GM12878 (cell line): ENCODE measurements around the gene RAB6B. TPM values are rescaled to one million over a fixed set of nuclear protein-coding genes. Genes with fewer than 3 reads are reported as not detected.

Source experiments
- ATAC-seq: fragments of 200-7000 bp; cut with Tn5 transposase; 3 replicates; pipeline ENCODE4 v1.9.1; 2020; ENCODE audit warnings: mild to moderate bottlenecking, moderate library complexity
- BruUV-seq: library from RNA; stranded (reverse); fragments of 400-500 nt; replicated peaks from 2 replicates; lab custom pipeline; 2021; lab: Mats Ljungman, UMichigan
- CTCF ChIA-PET: fragments of 300-600 bp; sonication (Branson Sonifier 250); formaldehyde crosslinking; extraction: SDS; loops from one replicate; lab custom pipeline; 2021; ENCODE audit warnings: inconsistent platforms; lab: Yijun Ruan, JAX
- POLR2A ChIA-PET: fragments of 350-600 bp; formaldehyde crosslinking; extraction: SDS; loops from one replicate; lab custom pipeline; 2021; ENCODE audit warnings: inconsistent platforms; lab: Charles Lee
- RAD21 ChIA-PET: fragments of 300-600 bp; sonication (Branson Sonifier 250); formaldehyde crosslinking; loops from one replicate; lab custom pipeline; 2023; ENCODE audit warnings: antibody characterized with exemption; ENCODE audit not compliant: unreplicated experiment; lab: Charles Lee
- SMC1A ChIA-PET: fragments of 300-600 bp; sonication (Branson Sonifier 250); formaldehyde crosslinking; loops from one replicate; lab custom pipeline; 2023; ENCODE audit not compliant: unreplicated experiment, uncharacterized antibody; lab: Charles Lee
- DNase-seq: peaks from one replicate; pipeline ENCODE4 v3.0.0-alpha.2; 2011; ENCODE audit warnings: low read depth, low spot score
- FAIRE-seq: peaks from 3 replicates; lab custom pipeline; 2011; peaks lifted over from hg19 to GRCh38; lab: Jason Lieb, UNC
- H2AFZ ChIP-seq: 2 replicates; pipeline ENCODE4 v1.6.0; 2011; ENCODE audit warnings: low read depth, low read length, control low read depth; ENCODE audit not compliant: control insufficient read depth
- H3K27ac ChIP-seq: 2 replicates; pipeline ENCODE4 v1.5.1; 2011; ENCODE audit warnings: control low read depth; ENCODE audit not compliant: control insufficient read depth, insufficient read depth
- H3K27me3 ChIP-seq, 2 experiments: replicated peaks in 1 of 2; 2 replicates each; pipeline versions ENCODE4 v1.6.0 to v1.6.1; 2011; ENCODE audit warnings: low read length in 1 of 2; ENCODE audit not compliant: control insufficient read depth in 2 of 2, insufficient read depth in 2 of 2
- H3K36me3 ChIP-seq, 2 experiments: 2 replicates each; pipeline ENCODE4 v1.5.1; 2011; ENCODE audit warnings: low read length in 1 of 2; ENCODE audit not compliant: control insufficient read depth in 2 of 2, insufficient read depth in 2 of 2
- H3K4me1 ChIP-seq: 2 replicates; pipeline ENCODE4 v1.6.1; 2011; ENCODE audit warnings: mild to moderate bottlenecking, low read length, moderate library complexity, mixed read lengths; ENCODE audit not compliant: control insufficient read depth, insufficient read depth
- H3K4me2 ChIP-seq: 2 replicates; pipeline ENCODE4 v1.6.0; 2011; ENCODE audit warnings: control low read depth; ENCODE audit not compliant: control insufficient read depth, insufficient read depth
- H3K4me3 ChIP-seq: fragments of 200-600 bp; sonication (generic); 2 replicates; pipeline ENCODE4 v1.5.1; 2016
- H3K79me2 ChIP-seq: 2 replicates; pipeline ENCODE4 v1.6.0; 2011; ENCODE audit warnings: low read length; ENCODE audit not compliant: control insufficient read depth, insufficient read depth
- H3K9ac ChIP-seq: 2 replicates; pipeline ENCODE4 v1.8.0; 2011; ENCODE audit warnings: low read length, control low read depth, mixed read lengths; ENCODE audit not compliant: control insufficient read depth, insufficient read depth
- H3K9me3 ChIP-seq: replicated peaks from 3 replicates; pipeline ENCODE4 v1.5.1; 2011; ENCODE audit warnings: mild to moderate bottlenecking, low read length; ENCODE audit not compliant: control insufficient read depth, insufficient read depth
- H4K20me1 ChIP-seq: 2 replicates; pipeline ENCODE4 v1.6.0; 2011; ENCODE audit not compliant: control insufficient read depth, insufficient read depth
- CEBPB ChIP-seq, 2 experiments: fragments of 150-350 bp in 1 of 2; IDR thresholded peaks; 2 replicates each; pipeline ENCODE4 v1.6.1; 2012 to 2014; ENCODE audit warnings: low read depth in 2 of 2, low read length in 2 of 2, borderline replicate concordance in 1 of 2, inconsistent platforms in 1 of 2
- E2F4 ChIP-seq: IDR thresholded peaks from 2 replicates; pipeline ENCODE4 v1.6.1; 2012; ENCODE audit warnings: low read depth, low read length, improper control_type of control experiment
- ESRRA ChIP-seq: IDR thresholded peaks from 2 replicates; pipeline ENCODE4 v1.6.1; 2012; ENCODE audit warnings: mild to moderate bottlenecking, low read length, improper control_type of control experiment
- FOS ChIP-seq: IDR thresholded peaks from 3 replicates; pipeline ENCODE4 v1.6.1; 2011; ENCODE audit warnings: borderline replicate concordance; ENCODE audit not compliant: insufficient read length; ENCODE audit errors: extremely low read depth
- HSF1 ChIP-seq: fragments of 150-350 bp; IDR thresholded peaks from 2 replicates; pipeline ENCODE4 v1.6.1; 2014; ENCODE audit warnings: mild to moderate bottlenecking, low read depth, low read length
- IKZF1 ChIP-seq: fragments of 450-650 bp; conservative IDR thresholded peaks from 2 replicates; pipeline ENCODE4 v1.6.1; 2017; ENCODE audit warnings: antibody characterized with exemption, mild to moderate bottlenecking
- MYC ChIP-seq: IDR thresholded peaks from 2 replicates; pipeline ENCODE4 v1.6.1; 2011; ENCODE audit warnings: mild to moderate bottlenecking, low read length, moderate library complexity, inconsistent platforms; ENCODE audit not compliant: insufficient read depth, insufficient replicate concordance, insufficient read length, severe bottlenecking
- POU2F2 ChIP-seq: IDR thresholded peaks from 3 replicates; pipeline ENCODE4 v1.6.1; 2011; ENCODE audit warnings: low read depth, mild to moderate bottlenecking, low read length, borderline replicate concordance
- RB1 ChIP-seq: fragments of 450-650 bp; formaldehyde crosslinking; IDR thresholded peaks from 2 replicates; pipeline ENCODE4 v1.6.1; 2017; ENCODE audit warnings: mild to moderate bottlenecking, borderline replicate concordance
- REST ChIP-seq: IDR thresholded peaks from 2 replicates; pipeline ENCODE4 v1.6.1; 2012; ENCODE audit warnings: mild to moderate bottlenecking, low read depth, low read length
- RUNX3 ChIP-seq: IDR thresholded peaks from 2 replicates; pipeline ENCODE4 v1.6.1; 2012; ENCODE audit warnings: low read length, inconsistent platforms
- SMARCA5 ChIP-seq: fragments of 450-650 bp; IDR thresholded peaks from 2 replicates; pipeline ENCODE4 v1.6.1; 2017; ENCODE audit warnings: mild to moderate bottlenecking
- SP1 ChIP-seq: IDR thresholded peaks from one replicate; pipeline ENCODE4 v1.6.1; 2011; ENCODE audit warnings: low read depth, low read length
- SREBF2 ChIP-seq: IDR thresholded peaks from 2 replicates; pipeline ENCODE4 v1.6.1; 2012; ENCODE audit warnings: mild to moderate bottlenecking, low read length
- STAT1 ChIP-seq: fragments of 450-650 bp; conservative IDR thresholded peaks from 2 replicates; pipeline ENCODE4 v1.6.1; 2014; ENCODE audit warnings: antibody characterized with exemption, mild to moderate bottlenecking
- STAT3 ChIP-seq: IDR thresholded peaks from 2 replicates; pipeline ENCODE4 v1.6.1; 2011; ENCODE audit warnings: low read depth, low read length, improper control_type of control experiment
- USF2 ChIP-seq: IDR thresholded peaks from 2 replicates; pipeline ENCODE4 v1.6.1; 2011; ENCODE audit warnings: low read depth, low read length, improper control_type of control experiment, borderline replicate concordance
- in situ Hi-C: fragments of 300-500 bp; cut with MboI; formaldehyde crosslinking; loops from 9 replicates; pipeline ENCODE4 v1.14.3; 2018; ENCODE audit warnings: mixed read lengths
- intact Hi-C: fragments of 100-400 bp; cut with micrococcal nuclease; formaldehyde crosslinking; loops from one replicate; pipeline ENCODE4 v1.14.2; 2022; ENCODE audit not compliant: unreplicated experiment
- polyA plus RNA-seq, 11 experiments: library from polyadenylated mRNA; depleted of rRNA in 4 of 11; unstranded in 6 of 11; stranded (reverse) in 5 of 11; fragments of >200 nt; fragmentation: Nextera tagmentation in 4 of 11; fragmentation: Illumina TruSeq in 1 of 11; extraction: Ambion mirVana in 4 of 11; extraction: Trizol in 1 of 11; gene quantifications; 1 replicate in 1 of 11; 2 replicates in 10 of 11; pipeline versions ENCODE4 v1.2.1 to v1.2.3, GENCODE V29; 2011 to 2016; ENCODE audit warnings: inconsistent platforms in 2 of 11, missing spikeins in 2 of 11, low read depth in 1 of 11
- total RNA-seq, 4 experiments: library from RNA; depleted of rRNA in 3 of 4; stranded (reverse); fragments of >200 nt in 3 of 4; fragmentation: Illumina TruSeq in 1 of 4; extraction: Trizol in 1 of 4; gene quantifications; 2 replicates each; pipeline versions ENCODE4 v1.2.1 to v1.2.3, GENCODE V29; 2013 to 2021

The RAB6B gene
- total and polyA plus RNA-seq, 10 of the 15 experiments (the other 5 are each of a cell fraction or from before 2014, with no cell fraction given), result 0.01 to 0.16 (median 0.04) TPM; not detected in 5

GRCh38 chr3:133849346-133849745 is 46.3 kb downstream of the RAB6B start:
- FAIRE-seq (no peak), ATAC-seq (peak; percentile 45; the same call in 2 of the 3 replicates), DNase-seq (no peak)
- H4K20me1 ChIP-seq, result no peaks in the 10 kb centered on the region
- peaks cover 28% of the 10 kb centered on the region for H3K4me1 ChIP-seq
- peak overlapping the region; percentile 59; the same call in 1 of the 2 replicates for H3K27ac ChIP-seq
- no peaks in the 10 kb centered on the region for H3K36me3 ChIP-seq
- ChIA-PET SMC1A (no interaction called here), POLR2A (no interaction called here), RAD21 (no interaction called here), CTCF (interaction anchor here (1.2 kb wide), 1 partner anchor 461 kb away, joined by 3 read pairs; no protein-coding TSS in a partner anchor)
- H3K9me3 ChIP-seq, result no peaks in the 10 kb centered on the region; the same call in 2 of the 3 replicates
- in situ Hi-C loops (no loop called here), intact Hi-C loops (no loop called here)
- H3K27me3 ChIP-seq, result peaks cover 0 to 1% of the 10 kb centered on the region in 2 experiments; a peak in 1 of 4 replicates
- no peaks in the 10 kb centered on the region for H3K79me2 ChIP-seq
- H3K9ac ChIP-seq, result no peak overlapping the region
- peak overlapping the region; percentile 65 for H3K4me2 ChIP-seq
- no TSS peak for BruUV-seq
- TF ChIP-seq E2F4 (no peak), SP1 (no peak), IKZF1 (no peak), ESRRA (no peak), SREBF2 (no peak), STAT1 (no peak), REST (no peak), RUNX3 (no peak), RB1 (no peak), SMARCA5 (no peak), HSF1 (no peak), CEBPB (IDR thresholded peaks at IDR 0.05; ENCODE audit: borderline replicate concordance in 1 of 2, low read depth in 2 of 2, low read length in 2 of 2) (no peak), STAT3 (no peak), POU2F2 (no peak), USF2 (no peak), MYC (no peak), FOS (no peak)
- 0 out of 2 replicates have a peak overlapping the region, but pooled peaks have one; percentile 15 for H3K4me3 ChIP-seq
- no peak overlapping the region; the same call in 1 of the 2 replicates for H2AFZ ChIP-seq
